ENCODE measurements around the gene RBM10. TPM values are rescaled to one million over a fixed set of nuclear protein-coding genes. Genes with fewer than 3 reads are reported as not detected.

RBM10 gene
- polyA plus RNA-seq, 6 donors from 2014 or later, result 11.4 to 33.9 (median 22.1) TPM

GRCh38 chrX:47138171-47138570, 6.8 kb upstream of the RBM10 start:
- ATAC-seq (ENCODE audit: low read depth in 2 of 2) (no peak), DNase-seq (no peak)
- H3K9me3 Mint-ChIP-seq, result peaks cover 0 to 3% (median 0%) of the 10 kb centered on the region in 7 donors
- peaks cover 0 to 11% (median 0%) of the 10 kb centered on the region in 3 donors for H3K27me3 Mint-ChIP-seq
- H3K4me1 Mint-ChIP-seq, result peaks cover under 1 to 9% (median 6%) of the 10 kb centered on the region in 3 donors
- H3K36me3 Mint-ChIP-seq, result peaks cover 0 to 8% of the 10 kb centered on the region in 2 donors
- no peak overlapping the region for H3K4me3 Mint-ChIP-seq
- H3K27ac Mint-ChIP-seq, result no peak overlapping the region

DNA sequence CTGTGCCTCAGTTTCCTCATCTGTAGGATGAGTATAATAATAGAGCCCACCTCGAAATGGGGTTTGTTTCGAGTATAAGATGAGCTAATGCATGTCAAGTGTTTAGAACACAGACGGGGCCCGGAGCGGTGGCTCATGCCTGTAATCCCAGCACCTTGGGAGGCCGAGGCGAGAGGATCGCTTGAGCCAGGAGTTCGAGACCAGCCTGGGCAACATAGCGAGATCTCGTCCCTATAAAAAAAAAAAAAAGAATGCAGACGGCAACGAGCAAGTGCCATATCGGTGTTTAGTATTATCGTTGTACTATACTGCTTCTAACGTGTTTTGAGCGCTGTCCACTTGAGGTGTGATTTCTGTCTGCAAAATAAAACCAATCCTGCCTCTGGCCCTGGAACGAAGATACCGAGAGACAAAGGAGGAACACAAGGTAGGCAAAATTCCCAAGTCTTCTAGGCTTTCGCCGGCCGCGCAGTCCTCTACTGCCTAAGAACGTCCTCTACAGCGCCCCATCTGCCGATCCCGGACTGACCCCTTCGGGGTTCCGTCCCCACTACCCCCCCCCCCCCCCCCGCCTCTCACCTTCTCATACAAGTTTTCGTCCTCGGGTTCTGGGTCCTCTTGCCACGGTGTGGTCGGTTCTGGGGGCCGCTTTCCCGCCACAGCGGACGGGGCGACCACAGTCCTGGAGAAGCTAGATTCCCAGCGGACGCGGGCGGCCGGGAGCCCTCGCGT, 961 bp upstream of the RBM10 start:
- peaks cover 0 to 8% of the 10 kb centered on the region in 2 donors for H3K36me3 Mint-ChIP-seq
- peak; percentile 7 to 12 for ATAC-seq (ENCODE audit: low read depth in 2 of 2)
- peaks cover 0 to 4% (median 0%) of the 10 kb centered on the region in 7 donors for H3K9me3 Mint-ChIP-seq
- H3K4me1 Mint-ChIP-seq, result peaks cover 26 to 36% (median 26%) of the 10 kb centered on the region in 3 donors
- no peak for DNase-seq
- peak overlapping the region; percentile 94 to 99 (median 98) for H3K4me3 Mint-ChIP-seq
- H3K27ac Mint-ChIP-seq, result peak overlapping the region; percentile 88 to 99 (median 98)
- peaks cover 0 to 10% (median 0%) of the 10 kb centered on the region in 3 donors for H3K27me3 Mint-ChIP-seq

DNA sequence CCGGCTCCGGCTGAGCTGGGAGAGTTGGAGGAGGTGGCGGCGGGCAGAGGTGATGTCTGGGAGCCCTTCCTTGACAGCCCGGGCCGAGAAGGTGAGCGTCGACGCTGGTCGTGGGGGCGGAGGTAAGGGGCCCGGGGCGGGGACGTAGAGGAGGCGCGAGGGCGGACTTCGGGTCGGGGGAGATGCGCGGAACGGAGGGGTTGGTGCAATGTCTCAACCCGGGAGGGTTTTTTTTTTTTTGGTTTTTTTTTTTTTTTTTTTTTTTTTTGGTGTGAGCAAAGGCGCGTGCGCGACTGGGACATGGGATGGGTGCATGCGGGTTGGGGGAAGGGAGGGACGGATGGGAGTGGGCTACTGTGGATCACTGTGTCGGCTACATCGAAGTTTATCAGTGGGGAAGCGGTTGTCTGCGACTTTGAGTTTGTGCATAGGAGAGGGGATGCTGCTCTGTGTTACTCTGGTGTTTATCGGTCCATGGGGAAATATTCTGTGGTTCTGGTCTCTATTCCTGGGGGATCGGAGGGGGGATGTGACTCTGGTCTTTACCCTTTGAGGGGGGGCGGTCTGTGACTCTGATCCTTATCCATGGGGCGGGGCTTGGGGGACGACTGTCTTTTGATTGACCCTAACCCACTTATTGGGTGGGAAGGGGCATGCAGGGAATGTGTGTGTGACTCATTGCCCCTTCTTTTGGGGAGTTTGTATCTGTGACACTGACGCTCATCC, 537 bp downstream of the RBM10 start:
- H3K36me3 Mint-ChIP-seq, result peaks cover 0 to 4% of the 10 kb centered on the region in 2 donors
- peaks cover 22 to 36% (median 26%) of the 10 kb centered on the region in 3 donors for H3K4me1 Mint-ChIP-seq
- peaks cover 0 to 4% (median 0%) of the 10 kb centered on the region in 7 donors for H3K9me3 Mint-ChIP-seq
- H3K4me3 Mint-ChIP-seq, result peak overlapping the region; percentile 94 to 99 (median 98)
- ATAC-seq (ENCODE audit: low read depth in 2 of 2) (peak; percentile 28 to 31), DNase-seq (peak; percentile 3)
- H3K27ac Mint-ChIP-seq, result peak overlapping the region; percentile 96 to 99 (median 98)
- peaks cover 0 to 2% (median 0%) of the 10 kb centered on the region in 3 donors for H3K27me3 Mint-ChIP-seq

DNA sequence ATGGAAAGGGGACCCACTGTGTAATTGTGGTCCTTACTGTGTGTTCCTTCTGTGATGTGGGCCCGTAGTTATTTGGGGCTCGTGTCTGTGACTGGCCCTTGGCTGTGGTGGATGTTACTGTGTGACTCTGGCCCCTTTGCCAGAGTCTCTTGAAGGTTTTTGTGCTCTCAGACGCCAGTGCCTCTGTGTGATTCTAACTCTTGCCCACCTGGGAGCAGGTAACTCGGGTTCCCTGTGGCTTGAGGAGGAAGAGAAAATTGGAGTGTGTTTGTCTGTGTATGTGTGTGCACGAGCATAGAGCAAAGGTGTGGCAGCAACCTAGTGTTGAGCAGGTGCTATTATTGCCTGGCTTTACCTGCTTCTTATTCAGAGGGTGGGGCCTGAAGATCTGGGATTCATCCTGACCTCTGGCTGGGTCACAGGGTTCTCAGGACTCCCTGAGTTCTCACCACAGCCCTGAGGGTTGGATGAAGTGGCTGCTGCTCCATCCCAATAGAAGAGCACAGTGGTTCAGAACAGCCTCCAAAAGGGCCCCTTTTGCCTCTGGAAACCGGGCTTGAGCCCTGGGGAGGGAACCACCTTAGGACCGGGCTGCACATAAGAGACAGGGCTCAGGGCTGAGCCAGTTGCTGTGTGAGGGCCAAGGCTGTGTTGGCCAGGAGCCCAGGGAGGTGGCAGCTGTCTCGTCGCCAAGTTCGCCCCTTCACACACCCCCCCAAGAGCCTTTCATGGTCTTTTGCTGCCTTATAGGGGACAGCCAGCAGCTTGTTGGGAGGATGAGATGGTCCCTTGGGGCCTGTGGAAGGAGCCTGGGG, 1.3 kb downstream of the RBM10 start:
- DNase-seq (no peak), ATAC-seq (ENCODE audit: low read depth in 2 of 2) (no peak)
- Mint-ChIP-seq H3K27ac (peak overlapping the region; percentile 88 to 99 (median 98)), H3K9me3 (peaks cover 0 to 4% (median 0%) of the 10 kb centered on the region in 7 donors), H3K4me3 (peak overlapping the region; percentile 94 to 99 (median 98)), H3K27me3 (no peaks in the 10 kb centered on the region), H3K4me1 (peaks cover 17 to 36% (median 26%) of the 10 kb centered on the region in 3 donors), H3K36me3 (no peaks in the 10 kb centered on the region)

DNA sequence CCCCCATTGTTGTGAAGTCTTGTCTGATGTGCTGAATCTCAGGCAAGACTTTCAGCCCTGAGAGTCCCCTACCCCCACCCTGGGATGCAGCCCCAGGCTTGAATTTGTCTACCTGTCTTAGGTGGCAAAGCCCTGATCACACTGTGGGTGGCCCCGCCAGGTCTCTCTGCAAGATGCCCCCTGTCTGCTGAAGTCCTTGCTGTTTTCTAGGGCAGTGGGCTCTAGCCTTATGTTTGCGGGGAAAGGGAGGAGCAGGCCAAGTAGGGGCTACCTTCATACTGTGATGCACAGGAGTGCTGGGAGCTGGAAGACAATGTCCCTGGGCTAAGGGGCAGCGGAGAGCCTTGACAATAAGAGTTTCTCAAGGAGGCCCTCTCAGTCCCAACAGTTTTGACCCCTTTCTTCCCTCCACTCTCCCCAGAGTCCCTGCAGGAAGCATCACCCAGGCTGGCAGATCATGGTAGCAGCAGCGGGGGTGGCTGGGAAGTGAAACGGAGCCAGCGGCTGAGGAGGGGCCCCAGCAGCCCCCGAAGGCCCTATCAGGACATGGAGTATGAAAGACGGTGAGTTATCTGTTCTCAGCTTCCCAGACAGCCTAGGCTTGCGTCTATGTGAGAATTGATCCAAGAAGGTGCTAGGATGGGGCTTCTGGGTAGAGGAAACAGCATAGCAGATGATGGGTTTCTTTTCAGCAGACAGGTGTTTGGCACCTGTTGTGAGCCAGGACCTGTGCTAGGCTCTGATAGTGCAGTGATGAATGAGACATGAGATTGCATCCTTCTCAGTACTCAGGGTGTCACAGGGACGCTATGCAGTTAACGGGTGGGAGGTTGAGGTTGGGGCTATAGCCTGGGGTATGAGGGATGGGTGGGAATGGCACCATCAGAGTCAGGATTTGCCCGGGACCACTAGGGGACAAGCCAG, 2.2 kb downstream of the RBM10 start:
- peaks cover 17 to 36% (median 26%) of the 10 kb centered on the region in 3 donors for H3K4me1 Mint-ChIP-seq
- no peaks in the 10 kb centered on the region for H3K27me3 Mint-ChIP-seq
- DNase-seq (no peak), ATAC-seq (ENCODE audit: low read depth in 2 of 2) (no peak)
- H3K9me3 Mint-ChIP-seq, result peaks cover 0 to 4% (median 0%) of the 10 kb centered on the region in 7 donors
- H3K36me3 Mint-ChIP-seq, result no peaks in the 10 kb centered on the region
- H3K4me3 Mint-ChIP-seq, result peak overlapping the region in 6 of 8 donors; percentile 12 to 99 (median 40)
- peak overlapping the region in 2 of 6 donors; percentile 80 to 81 for H3K27ac Mint-ChIP-seq

DNA sequence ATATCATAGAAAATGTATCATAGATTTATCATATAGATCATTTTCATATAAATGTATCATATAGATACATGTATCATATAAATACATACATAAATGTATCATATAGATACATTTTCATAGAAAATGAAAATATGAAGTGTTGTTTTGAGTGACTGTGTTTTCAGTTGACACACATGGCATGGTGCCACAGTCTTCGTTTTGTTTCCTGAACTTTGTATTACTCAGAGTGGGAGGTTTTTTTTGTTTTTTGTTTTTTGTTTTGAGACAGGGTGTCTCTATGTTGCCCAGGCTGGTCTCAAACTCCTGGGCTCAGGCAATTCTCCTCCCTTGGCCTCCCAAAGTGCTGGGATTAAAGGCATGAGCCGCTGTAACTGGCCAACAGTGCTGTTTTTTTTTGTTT, 3.9 kb downstream of the RBM10 start:
- Mint-ChIP-seq H3K27ac (no peak overlapping the region), H3K27me3 (no peaks in the 10 kb centered on the region), H3K9me3 (peaks cover 0 to 4% (median 0%) of the 10 kb centered on the region in 7 donors)

DNA sequence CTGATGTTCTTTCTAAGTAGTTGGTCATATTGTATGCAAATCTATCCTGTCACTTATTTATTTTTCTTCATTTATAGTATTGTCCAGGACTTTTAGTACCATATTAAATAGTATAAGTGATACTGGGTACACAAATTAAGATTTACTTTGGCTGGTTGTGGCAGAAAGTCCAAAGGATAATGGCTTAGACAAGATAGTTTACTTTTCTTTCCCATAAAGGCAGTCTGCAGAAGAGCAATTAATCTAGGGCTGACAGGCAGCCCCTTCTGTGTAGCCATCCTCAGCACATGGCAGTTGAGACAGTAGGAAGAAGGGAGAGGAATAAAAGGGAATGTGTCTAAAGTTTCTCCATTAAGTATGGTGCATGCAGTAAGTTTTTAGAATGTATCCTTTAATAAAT, 6.4 kb downstream of the RBM10 start:
- Mint-ChIP-seq H3K4me1 (peaks cover 6 to 14% (median 10%) of the 10 kb centered on the region in 3 donors), H3K36me3 (no peaks in the 10 kb centered on the region), H3K27me3 (no peaks in the 10 kb centered on the region), H3K4me3 (no peak overlapping the region), H3K27ac (peak overlapping the region in 1 of 6 donors; percentile 34), H3K9me3 (no peaks in the 10 kb centered on the region)
- DNase-seq (no peak), ATAC-seq (ENCODE audit: low read depth in 2 of 2) (no peak)

More for the DNA sequence above, 3.9 kb downstream of the RBM10 start:
- ATAC-seq (ENCODE audit: low read depth in 2 of 2) (no peak), DNase-seq (no peak)
- no peaks in the 10 kb centered on the region for H3K36me3 Mint-ChIP-seq
- H3K4me1 Mint-ChIP-seq, result peaks cover 17 to 28% (median 18%) of the 10 kb centered on the region in 3 donors
- H3K4me3 Mint-ChIP-seq, result no peak overlapping the region

- no peaks in the 10 kb centered on the region for H3K27me3 Mint-ChIP-seq
- peak overlapping the region in 2 of 6 donors; percentile 36 to 39 for H3K27ac Mint-ChIP-seq
- DNase-seq (no peak), ATAC-seq (ENCODE audit: low read depth in 2 of 2) (no peak)
- no peak overlapping the region for H3K4me3 Mint-ChIP-seq
- no peaks in the 10 kb centered on the region for H3K36me3 Mint-ChIP-seq
- H3K9me3 Mint-ChIP-seq, result no peaks in the 10 kb centered on the region
- H3K4me1 Mint-ChIP-seq, result peaks cover 0 to 11% (median 0%) of the 10 kb centered on the region in 3 donors
Observed at GRCh38 chrX:47156611-47157520, 11.8 kb downstream of the RBM10 start.

DNA sequence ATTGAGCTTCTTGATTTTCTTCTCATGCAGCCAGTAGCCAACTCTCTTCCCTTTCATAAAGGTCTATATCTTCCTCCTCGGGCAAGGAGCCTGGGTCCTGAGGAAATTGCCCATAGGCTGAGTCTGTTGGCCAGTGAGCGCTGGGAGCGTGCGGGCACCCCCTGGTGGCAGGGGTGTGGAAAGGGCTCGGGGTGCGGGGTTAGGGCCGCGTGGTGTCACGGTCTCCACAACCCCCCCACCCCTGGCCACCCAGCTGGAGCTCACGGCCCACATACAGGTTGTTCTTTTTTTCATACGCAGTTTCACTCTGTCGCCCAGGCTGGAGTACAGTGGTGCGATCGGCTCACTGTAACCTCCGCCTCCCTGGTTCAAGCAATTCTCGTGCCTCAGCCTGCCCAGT, 13.1 kb downstream of the RBM10 start:
- Mint-ChIP-seq H3K4me1 (peaks cover 0 to 13% (median 0%) of the 10 kb centered on the region in 3 donors), H3K27me3 (no peaks in the 10 kb centered on the region), H3K27ac (peak overlapping the region in 1 of 6 donors; percentile 45), H3K36me3 (no peaks in the 10 kb centered on the region), H3K9me3 (no peaks in the 10 kb centered on the region), H3K4me3 (no peak overlapping the region)
- DNase-seq, result no peak
- ATAC-seq (ENCODE audit: low read depth in 2 of 2), result no peak

- DNase-seq (no peak), ATAC-seq (ENCODE audit: low read depth in 2 of 2) (no peak)
- Mint-ChIP-seq H3K4me3 (no peak overlapping the region), H3K27ac (peak overlapping the region in 1 of 6 donors; percentile 7), H3K4me1 (peaks cover 0 to 13% (median 0%) of the 10 kb centered on the region in 3 donors), H3K36me3 (no peaks in the 10 kb centered on the region), H3K9me3 (no peaks in the 10 kb centered on the region), H3K27me3 (no peaks in the 10 kb centered on the region)
Observed at GRCh38 chrX:47158781-47159180, 13.8 kb downstream of the RBM10 start.

GRCh38 chrX:47160781-47161180, 15.8 kb downstream of the RBM10 start:
- H3K4me1 Mint-ChIP-seq, result peaks cover 0 to 15% (median 0%) of the 10 kb centered on the region in 3 donors
- no peak for DNase-seq
- H3K27me3 Mint-ChIP-seq, result no peaks in the 10 kb centered on the region
- H3K27ac Mint-ChIP-seq, result peak overlapping the region in 1 of 6 donors; percentile 41
- peaks cover 0 to 7% (median 0%) of the 10 kb centered on the region in 7 donors for H3K9me3 Mint-ChIP-seq
- no peak overlapping the region for H3K4me3 Mint-ChIP-seq
- H3K36me3 Mint-ChIP-seq, result no peaks in the 10 kb centered on the region
- no peak for ATAC-seq (ENCODE audit: low read depth in 2 of 2)
